SJCRH30 (cell line): ENCODE results near the gene MRC1. TPM values are rescaled to one million over a fixed set of nuclear protein-coding genes. Genes with fewer than 3 reads are reported as not detected.

Experiments
- DNase-seq, 2 experiments: peaks; one replicate each; pipeline ENCODE4 v3.0.0-alpha.2; 2015 to 2020
- H3K27ac ChIP-seq: fragments of 250-450 bp; sonication (Bioruptor Pico); 2 replicates; pipeline ENCODE4 v1.5.1; 2020; ENCODE audit warnings: mild to moderate bottlenecking, moderate library complexity
- H3K27me3 ChIP-seq: fragments of 250-450 bp; sonication (Bioruptor Pico); 2 replicates; pipeline ENCODE4 v1.5.1; 2020; ENCODE audit warnings: mild to moderate bottlenecking, moderate library complexity
- H3K36me3 ChIP-seq: fragments of 250-450 bp; sonication (Bioruptor Pico); 2 replicates; pipeline ENCODE4 v1.5.1; 2020; ENCODE audit warnings: mild to moderate bottlenecking, moderate library complexity
- H3K4me1 ChIP-seq: fragments of 250-450 bp; sonication (Bioruptor Pico); 2 replicates; pipeline ENCODE4 v1.5.1; 2020; ENCODE audit warnings: mild to moderate bottlenecking, moderate library complexity
- H3K4me3 ChIP-seq: fragments of 250-450 bp; sonication (Bioruptor Pico); 2 replicates; pipeline ENCODE4 v1.5.1; 2020; ENCODE audit warnings: mild to moderate bottlenecking, moderate library complexity
- H3K9me3 ChIP-seq: fragments of 250-450 bp; sonication (Bioruptor Pico); replicated peaks from 2 replicates; pipeline ENCODE4 v1.5.1; 2020; ENCODE audit warnings: mild to moderate bottlenecking, moderate library complexity
- total RNA-seq: library from RNA; depleted of rRNA; stranded (reverse); fragments of >200 nt; shearing (Covaris generic); gene quantifications from 2 replicates; pipeline ENCODE4 v1.2.3, GENCODE V29; 2014

Gene MRC1
- total RNA-seq, 1 experiment from 2014 or later: not detected

DNA sequence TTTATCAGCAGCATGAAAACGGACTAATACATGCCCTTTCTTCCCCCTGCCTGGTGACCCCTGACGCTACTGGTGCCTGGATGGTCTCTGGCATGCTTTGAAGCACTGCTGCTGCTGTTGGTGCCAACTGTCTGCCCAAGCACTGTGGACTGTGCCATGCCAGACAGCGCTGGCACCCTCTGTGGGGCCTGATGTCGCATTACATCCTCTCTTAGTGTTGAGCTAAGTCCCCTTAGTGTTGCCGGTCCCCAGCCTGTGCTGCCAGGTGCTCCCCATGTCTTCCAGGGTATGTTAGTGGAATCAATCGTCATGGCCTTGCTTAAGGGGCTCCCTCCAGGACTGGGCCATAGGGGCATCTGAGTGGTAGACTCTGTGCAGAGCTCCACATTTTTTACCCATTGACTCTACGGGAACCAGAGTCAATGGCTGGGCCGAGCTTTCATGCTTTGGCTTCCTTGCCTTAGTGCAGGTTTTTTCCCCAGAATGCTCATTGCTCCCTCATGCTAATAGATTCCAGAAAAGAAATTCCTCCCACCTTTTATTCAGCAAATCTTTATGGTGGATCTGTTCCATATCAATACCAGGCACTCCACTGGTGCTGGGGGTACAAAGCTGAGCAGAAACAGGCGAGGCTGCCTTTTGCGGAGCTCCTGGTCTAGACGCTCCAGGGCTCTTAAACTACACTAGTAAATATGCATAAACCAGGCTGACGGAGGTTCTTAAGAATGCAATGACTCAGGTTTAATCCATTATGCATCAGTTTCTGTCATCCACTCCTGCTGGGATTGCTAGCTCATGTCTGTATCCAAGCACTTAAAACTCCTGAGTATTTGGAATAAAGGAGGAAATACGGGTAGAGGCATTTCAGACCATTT, 21.8 kb upstream of the MRC1 start:
- H3K4me1 ChIP-seq: no peaks in the 10 kb centered on the region
- H3K27ac ChIP-seq: no peak overlapping the region
- H3K27me3 ChIP-seq: no peaks in the 10 kb centered on the region

DNA sequence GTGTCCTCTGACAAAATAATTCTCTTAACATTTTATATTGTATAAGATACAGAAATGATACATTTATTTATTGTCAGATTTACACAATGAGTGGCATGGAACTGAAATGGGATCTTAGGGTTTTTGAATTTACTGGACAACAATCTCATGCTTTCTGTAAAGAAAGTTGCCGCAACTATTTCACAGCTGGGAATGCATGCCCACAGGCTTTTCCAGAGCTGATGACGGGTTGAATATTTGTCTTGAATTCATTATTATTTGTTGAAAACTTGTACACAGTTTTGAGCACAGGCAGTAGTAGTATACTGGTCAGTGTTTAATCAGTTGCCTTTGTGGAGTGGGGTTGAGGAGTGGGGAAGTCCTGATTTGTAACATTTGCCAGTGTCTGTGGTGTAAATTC, 20.5 kb upstream of the MRC1 start:
- Histone ChIP-seq H3K36me3 (no peaks in the 10 kb centered on the region), H3K27me3 (no peaks in the 10 kb centered on the region), H3K9me3 (no peaks in the 10 kb centered on the region), H3K27ac (no peak overlapping the region), H3K4me3 (no peak overlapping the region), H3K4me1 (no peaks in the 10 kb centered on the region)
- no peak for DNase-seq

More for the DNA sequence above, 21.8 kb upstream of the MRC1 start:
- no peak overlapping the region for H3K4me3 ChIP-seq
- H3K36me3 ChIP-seq: no peaks in the 10 kb centered on the region
- DNase-seq: peak in 1 of 2 experiments; percentile 14
- no peaks in the 10 kb centered on the region for H3K9me3 ChIP-seq

DNA sequence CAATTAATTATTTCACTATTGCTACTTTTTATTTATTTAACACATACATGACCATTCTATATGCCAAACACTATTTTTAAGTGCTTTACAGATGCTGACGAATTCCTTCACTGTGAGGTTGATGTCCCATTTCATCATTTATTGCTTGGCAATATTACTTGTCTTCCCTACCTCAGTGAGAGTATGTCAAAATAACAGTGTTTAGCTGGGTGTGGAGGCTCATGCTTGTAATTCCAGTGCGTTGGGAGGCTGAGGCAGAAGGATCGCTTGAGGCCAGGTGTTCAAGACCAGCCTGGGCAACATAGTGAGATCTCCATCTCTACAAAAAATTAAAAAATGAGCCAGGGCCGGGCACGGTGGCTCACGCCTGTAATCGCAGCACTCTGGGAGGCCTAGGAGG, 19.8 kb upstream of the MRC1 start:
- Histone ChIP-seq H3K9me3 (no peaks in the 10 kb centered on the region), H3K4me3 (no peak overlapping the region), H3K36me3 (no peaks in the 10 kb centered on the region), H3K27ac (no peak overlapping the region), H3K4me1 (no peaks in the 10 kb centered on the region), H3K27me3 (no peaks in the 10 kb centered on the region)
- DNase-seq: no peak

DNA sequence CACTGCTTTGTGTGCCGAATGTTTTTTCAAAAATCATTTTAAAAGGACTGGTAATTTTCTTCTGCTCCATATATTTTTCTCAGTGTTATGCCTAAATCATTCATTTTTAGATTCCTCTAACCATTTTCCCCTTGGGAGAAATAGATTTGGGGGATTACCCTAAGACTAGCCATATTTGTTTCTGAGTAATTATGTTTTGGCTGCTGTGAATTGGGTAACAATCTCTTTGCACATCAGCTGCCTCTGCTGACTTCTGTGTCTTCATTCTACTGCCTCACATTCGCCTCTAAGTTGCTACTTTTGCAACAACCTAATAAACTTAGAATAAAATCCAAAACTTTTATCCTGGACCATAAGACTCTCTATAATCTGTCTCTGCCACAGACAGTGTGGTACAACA, 18.5 kb upstream of the MRC1 start:
- Histone ChIP-seq H3K4me1 (no peaks in the 10 kb centered on the region), H3K4me3 (no peak overlapping the region), H3K36me3 (no peaks in the 10 kb centered on the region), H3K27ac (no peak overlapping the region), H3K27me3 (no peaks in the 10 kb centered on the region), H3K9me3 (no peaks in the 10 kb centered on the region)
- no peak for DNase-seq

DNA sequence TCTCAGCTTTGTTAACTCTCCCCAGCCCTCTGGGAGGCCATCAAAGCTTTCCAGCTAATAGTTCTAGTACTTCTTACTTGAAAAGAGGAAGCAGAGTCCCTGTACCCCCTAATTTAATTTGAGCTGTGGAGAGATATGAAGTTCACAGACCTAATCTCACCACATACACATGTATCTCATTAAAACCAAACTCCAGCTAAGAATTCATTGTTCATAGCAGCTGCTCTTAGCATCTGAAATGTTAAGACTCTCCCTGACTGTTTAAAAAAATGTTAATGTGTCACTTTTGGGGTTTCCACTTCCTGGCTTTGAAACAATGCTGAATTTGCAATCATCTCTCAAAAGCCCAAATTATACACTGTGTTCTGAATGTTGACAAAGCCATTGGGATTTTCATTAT, 16.2 kb upstream of the MRC1 start:
- Histone ChIP-seq H3K4me3 (no peak overlapping the region), H3K27me3 (no peaks in the 10 kb centered on the region), H3K9me3 (no peaks in the 10 kb centered on the region), H3K27ac (no peak overlapping the region), H3K36me3 (no peaks in the 10 kb centered on the region), H3K4me1 (no peaks in the 10 kb centered on the region)
- no peak for DNase-seq

DNA sequence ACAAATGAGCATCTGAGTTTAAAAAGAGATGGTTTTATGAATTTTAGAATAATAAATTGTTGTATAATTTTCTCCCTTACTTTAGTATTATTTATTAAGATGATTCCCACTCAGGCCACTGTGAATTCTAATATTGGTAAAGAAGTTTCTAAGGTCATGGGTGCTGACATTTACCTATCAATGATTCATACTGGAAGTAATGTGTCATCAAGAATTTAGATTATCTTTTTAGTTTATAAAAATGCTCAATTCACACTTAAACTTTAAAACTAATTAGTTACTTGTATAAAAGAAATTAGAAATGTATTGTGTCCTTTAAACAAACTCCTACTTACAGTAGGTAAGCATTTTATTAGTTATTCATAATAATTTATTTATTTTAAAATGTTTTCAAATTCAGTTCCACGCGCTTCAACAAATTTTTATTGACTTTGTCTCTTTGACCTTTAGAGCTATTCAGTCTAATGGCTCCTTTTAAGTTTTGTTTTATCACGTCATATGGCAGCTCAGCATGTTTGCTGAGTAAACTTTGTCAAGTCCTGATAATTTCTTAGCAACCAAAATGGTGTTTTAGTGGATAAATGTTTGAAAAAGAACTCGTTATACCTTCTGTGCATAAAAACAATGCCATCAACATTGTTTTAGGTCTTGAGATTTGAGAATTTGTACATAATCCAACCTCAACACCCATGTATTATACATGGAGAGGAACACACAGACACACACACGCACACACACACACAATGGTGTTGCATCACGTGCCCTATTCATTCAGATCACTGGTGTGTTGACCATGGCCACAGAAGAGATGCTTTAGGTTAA, 15.1 kb upstream of the MRC1 start:
- Histone ChIP-seq H3K4me1 (no peaks in the 10 kb centered on the region), H3K27me3 (no peaks in the 10 kb centered on the region), H3K9me3 (no peaks in the 10 kb centered on the region), H3K27ac (no peak overlapping the region), H3K4me3 (no peak overlapping the region), H3K36me3 (no peaks in the 10 kb centered on the region)
- no peak for DNase-seq

DNA sequence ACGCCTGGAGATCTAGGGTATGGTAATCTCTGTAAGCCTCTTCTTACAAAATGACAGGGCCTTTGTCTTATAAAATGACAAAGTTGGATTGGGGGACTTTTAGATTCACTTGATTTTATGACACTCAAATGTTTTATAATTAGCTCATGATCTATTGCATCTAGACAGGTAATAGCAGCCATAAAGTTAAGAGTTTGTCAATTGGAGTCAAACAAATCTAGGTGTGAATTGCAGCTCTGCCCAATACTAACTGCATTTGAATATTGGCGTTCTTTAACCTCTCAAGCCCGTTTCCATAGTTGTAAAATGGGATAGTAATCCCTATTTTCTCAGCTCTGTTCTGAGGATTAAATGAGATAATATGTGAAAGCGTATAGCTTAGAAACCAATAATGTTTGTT, 14.1 kb upstream of the MRC1 start:
- H3K27me3 ChIP-seq: no peaks in the 10 kb centered on the region
- no peaks in the 10 kb centered on the region for H3K9me3 ChIP-seq
- no peaks in the 10 kb centered on the region for H3K36me3 ChIP-seq
- H3K27ac ChIP-seq: no peak overlapping the region
- H3K4me3 ChIP-seq: no peak overlapping the region
- DNase-seq: no peak
- H3K4me1 ChIP-seq: no peaks in the 10 kb centered on the region

DNA sequence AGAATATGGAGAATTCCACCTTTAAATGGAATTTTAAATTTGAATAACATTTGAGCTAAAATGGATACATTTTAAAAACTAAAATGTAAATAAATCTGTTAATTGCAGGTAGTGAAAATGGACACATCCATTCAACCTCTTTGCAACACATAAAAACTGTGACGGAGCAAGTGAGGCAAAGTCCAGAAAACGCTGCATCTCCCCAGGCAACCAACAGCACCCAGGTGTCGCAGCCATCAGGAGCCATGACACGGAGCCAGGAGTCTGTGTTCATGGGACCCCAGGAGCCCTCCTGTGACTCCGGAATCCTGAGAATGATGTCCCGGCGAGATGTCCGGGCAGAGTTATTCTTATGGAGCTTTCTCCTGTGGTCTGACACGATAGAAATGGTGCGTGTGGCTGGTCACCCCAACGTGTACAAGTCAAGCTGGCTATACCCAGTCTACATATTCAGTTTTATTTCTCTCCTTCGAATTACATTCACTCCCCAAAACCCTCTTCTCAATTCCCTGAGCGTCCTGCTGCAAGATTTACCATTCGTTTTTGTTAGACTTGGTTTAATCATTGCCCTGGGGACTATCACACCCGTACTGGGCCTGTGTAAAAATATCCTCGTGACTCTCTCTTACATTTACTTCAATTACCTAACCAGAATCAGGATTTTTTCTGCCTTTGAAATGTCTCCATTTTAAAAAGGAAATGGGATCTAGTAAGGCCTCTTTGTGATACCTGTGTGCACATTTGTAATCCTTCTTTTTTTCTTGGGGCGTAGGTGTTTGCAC, 13.1 kb upstream of the MRC1 start:
- no peaks in the 10 kb centered on the region for H3K4me1 ChIP-seq
- no peaks in the 10 kb centered on the region for H3K36me3 ChIP-seq
- no peak overlapping the region for H3K27ac ChIP-seq
- H3K9me3 ChIP-seq: no peaks in the 10 kb centered on the region
- no peak for DNase-seq
- no peaks in the 10 kb centered on the region for H3K27me3 ChIP-seq
- no peak overlapping the region for H3K4me3 ChIP-seq

DNA sequence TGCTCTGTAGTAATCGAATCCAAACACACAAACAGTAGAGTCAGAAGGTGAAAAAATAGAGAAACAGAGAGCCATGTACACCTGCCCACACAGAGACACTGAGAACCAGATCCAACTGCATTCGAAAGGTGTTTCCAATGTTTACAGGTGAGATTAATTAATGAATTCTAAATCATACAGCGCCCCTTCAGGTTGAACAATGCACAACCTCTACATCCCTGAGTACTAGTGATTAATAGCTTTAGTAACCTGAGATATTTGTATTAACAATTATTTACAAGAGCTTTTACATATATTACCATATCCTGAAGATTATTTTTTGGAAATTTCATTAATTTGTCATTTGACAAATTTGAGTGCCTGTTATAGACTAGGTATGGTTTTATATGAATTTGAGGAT, 7.6 kb upstream of the MRC1 start:
- Histone ChIP-seq H3K36me3 (no peaks in the 10 kb centered on the region), H3K4me1 (no peaks in the 10 kb centered on the region), H3K9me3 (no peaks in the 10 kb centered on the region), H3K4me3 (no peak overlapping the region), H3K27ac (no peak overlapping the region), H3K27me3 (no peaks in the 10 kb centered on the region)
- no peak for DNase-seq

DNA sequence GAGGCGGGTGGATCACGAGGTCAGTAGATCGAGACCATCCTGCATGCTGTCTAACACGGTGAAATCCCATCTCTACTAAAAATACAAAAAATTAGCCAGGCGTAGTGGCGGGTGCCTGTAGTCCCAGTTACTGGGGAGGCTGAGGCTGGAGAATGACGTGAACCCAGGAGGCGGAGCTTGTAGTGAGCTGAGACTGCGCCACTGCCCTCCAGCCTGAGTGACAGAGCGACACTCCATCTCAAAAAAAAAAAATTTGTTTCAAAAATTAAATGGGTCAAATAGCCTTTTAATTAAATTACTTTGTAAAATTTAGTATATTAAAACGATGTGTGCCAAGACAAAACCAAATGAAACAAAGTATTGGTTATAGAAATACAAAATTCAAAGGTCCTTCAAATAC, 6.8 kb upstream of the MRC1 start:
- Histone ChIP-seq H3K27ac (no peak overlapping the region), H3K4me1 (no peaks in the 10 kb centered on the region), H3K9me3 (no peaks in the 10 kb centered on the region), H3K36me3 (no peaks in the 10 kb centered on the region), H3K27me3 (no peaks in the 10 kb centered on the region), H3K4me3 (no peak overlapping the region)
- no peak for DNase-seq

DNA sequence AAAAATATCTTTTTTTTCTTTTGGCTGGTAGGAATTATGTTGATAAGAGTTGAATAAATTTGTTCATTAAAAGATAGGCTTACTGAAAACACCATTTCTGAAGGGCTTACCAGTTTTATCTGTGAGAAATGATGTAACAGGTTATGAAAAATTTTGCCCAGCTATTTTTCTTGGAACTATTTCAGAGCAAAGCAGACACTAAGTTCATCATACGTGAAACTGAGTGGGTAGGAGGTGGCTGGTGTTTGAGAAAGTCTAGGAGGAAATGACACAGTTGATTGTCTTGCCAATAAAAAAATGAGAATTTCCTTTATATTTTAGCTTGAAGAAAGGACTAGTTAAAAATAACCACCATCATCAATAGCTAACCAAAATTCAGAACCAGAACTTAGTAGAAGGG, 6.2 kb upstream of the MRC1 start:
- no peak for DNase-seq
- no peak overlapping the region for H3K27ac ChIP-seq
- no peak overlapping the region for H3K4me3 ChIP-seq
- no peaks in the 10 kb centered on the region for H3K27me3 ChIP-seq
- H3K4me1 ChIP-seq: no peaks in the 10 kb centered on the region
- no peaks in the 10 kb centered on the region for H3K36me3 ChIP-seq
- H3K9me3 ChIP-seq: no peaks in the 10 kb centered on the region

DNA sequence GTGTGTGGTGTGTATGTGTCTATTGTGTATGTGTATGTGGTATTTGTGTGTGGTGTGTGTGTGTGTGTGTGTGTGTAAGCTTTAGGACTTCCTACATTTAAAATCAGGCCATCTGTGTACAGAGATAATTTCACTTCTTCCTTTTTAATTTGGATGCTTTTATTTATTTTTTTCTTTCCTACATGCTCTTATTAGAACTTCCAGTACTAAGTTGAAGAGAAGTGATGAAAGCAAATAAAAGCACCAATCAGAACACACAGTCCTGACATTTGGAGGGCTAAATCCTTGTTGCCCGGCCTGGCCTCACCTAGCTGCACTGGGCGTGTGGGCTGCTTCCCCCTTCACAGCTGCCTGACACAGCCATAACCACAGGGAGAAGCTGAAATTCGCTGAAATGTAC, 3.8 kb upstream of the MRC1 start:
- H3K4me1 ChIP-seq: no peaks in the 10 kb centered on the region
- no peak for DNase-seq
- H3K27me3 ChIP-seq: no peaks in the 10 kb centered on the region
- no peaks in the 10 kb centered on the region for H3K9me3 ChIP-seq
- no peak overlapping the region for H3K4me3 ChIP-seq
- no peak overlapping the region for H3K27ac ChIP-seq
- no peaks in the 10 kb centered on the region for H3K36me3 ChIP-seq

DNA sequence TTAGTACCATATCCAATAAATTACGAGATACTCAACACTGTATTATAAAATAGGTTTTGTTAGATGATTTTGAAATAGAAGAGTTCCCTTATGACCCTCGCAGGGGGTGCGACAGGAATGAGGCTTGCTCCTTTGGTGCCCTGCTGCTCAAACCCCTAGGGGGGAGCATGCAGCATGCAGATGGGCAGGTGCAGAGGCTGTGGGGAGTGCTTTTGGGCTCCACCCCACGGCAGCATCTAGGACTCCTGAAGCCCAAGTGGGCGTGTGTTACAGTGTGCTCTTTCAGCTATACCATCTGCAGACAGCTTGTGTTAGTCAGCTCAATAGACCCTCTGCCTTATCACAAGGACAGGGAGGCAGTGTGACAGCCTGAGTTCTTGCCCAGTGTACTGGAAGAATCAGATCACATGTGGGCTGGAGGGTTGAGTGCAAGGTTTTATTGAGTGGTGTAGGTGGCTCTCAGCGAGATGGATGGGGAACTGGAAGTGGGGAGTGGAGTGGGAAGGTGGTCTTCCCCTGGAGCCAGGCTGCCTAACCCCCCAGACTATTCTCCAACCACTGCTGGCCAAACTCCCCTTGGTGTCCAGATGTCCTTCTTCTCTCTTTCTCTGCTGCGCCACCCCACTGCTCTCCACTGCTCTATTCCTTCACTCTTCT, 3.1 kb upstream of the MRC1 start:
- peak in 1 of 2 experiments; percentile 4 for DNase-seq
- no peaks in the 10 kb centered on the region for H3K9me3 ChIP-seq
- H3K36me3 ChIP-seq: no peaks in the 10 kb centered on the region
- H3K4me1 ChIP-seq: no peaks in the 10 kb centered on the region
- no peak overlapping the region for H3K27ac ChIP-seq
- H3K27me3 ChIP-seq: no peaks in the 10 kb centered on the region
- H3K4me3 ChIP-seq: no peak overlapping the region

DNA sequence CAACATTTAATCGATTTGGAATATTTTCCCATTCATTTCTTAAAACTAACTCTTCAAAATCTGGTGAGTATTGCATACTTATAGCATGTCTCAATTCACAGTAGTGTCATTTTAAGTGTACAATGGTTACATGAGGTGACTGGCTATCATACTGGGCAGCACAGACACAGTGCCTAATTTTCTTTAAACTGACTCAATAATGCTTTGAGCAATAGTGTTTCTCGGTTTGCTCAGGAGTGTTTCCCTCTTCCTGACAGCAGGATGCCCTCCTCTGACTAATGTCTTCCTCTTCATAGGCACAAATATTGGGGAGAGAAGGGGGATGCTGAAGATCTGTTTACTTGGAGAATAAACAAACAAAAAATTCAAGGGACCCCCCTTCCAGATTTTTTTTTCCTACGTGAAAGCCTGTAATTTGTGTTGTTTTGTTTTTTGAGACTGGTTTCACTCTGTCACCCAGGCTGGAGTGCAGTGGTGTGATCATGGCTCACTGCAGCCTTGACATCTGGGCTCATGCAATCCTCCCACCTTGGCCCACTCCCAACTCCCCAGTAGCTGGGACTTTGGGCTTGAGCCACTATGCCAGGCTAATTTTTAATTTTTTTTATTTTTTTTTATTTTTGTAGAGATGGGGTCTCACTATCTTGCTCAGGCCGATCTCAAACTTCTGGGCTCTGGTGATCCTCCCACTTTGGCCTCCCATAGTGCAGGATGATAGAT, 2.2 kb downstream of the MRC1 start:
- Histone ChIP-seq H3K27ac (no peak overlapping the region), H3K4me1 (no peaks in the 10 kb centered on the region), H3K9me3 (no peaks in the 10 kb centered on the region), H3K4me3 (no peak overlapping the region), H3K27me3 (no peaks in the 10 kb centered on the region), H3K36me3 (no peaks in the 10 kb centered on the region)
- no peak for DNase-seq
